HCT116 (cell line): ENCODE results near the gene CDK11B. TPM values are rescaled to one million over a fixed set of nuclear protein-coding genes. Genes with fewer than 3 reads are reported as not detected.

Source experiments
- ATAC-seq: fragments of 200-7000 bp; cut with Tn5 transposase; 2 replicates; pipeline ENCODE4 v1.9.1; 2020; ENCODE audit warnings: mild to moderate bottlenecking, moderate library complexity
- BruUV-seq: library from RNA; stranded (reverse); fragments of 400-500 nt; replicated peaks from 2 replicates; lab custom pipeline; 2021; lab: Mats Ljungman, UMichigan
- CTCF ChIA-PET: fragments of 300-600 bp; sonication (Branson Sonifier 250); formaldehyde crosslinking; loops from one replicate; lab custom pipeline; 2021; ENCODE audit warnings: antibody characterized with exemption; lab: Charles Lee
- POLR2A ChIA-PET: fragments of 300-600, 350-600 bp; sonication (Branson Sonifier 250); formaldehyde crosslinking; loops from one replicate; lab custom pipeline; 2021; ENCODE audit warnings: antibody characterized with exemption; lab: Charles Lee
- RAD21 ChIA-PET, 2 experiments: fragments of 300-600 bp; sonication (Branson Sonifier 250); formaldehyde crosslinking; loops; one replicate each; lab custom pipeline; 2023; ENCODE audit warnings: low total read pairs in 2 of 2; ENCODE audit not compliant: uncharacterized antibody in 2 of 2, unreplicated experiment in 2 of 2, low non-redundant PET in 1 of 2; lab: Charles Lee
- DNase-seq: peaks from one replicate; pipeline ENCODE4 v3.0.0-alpha.2; 2010; ENCODE audit warnings: low read depth, low spot score
- H2AFZ ChIP-seq: fragments of 200-600 bp; shearing (Covaris generic), sonication (generic); 2 replicates; pipeline ENCODE4 v1.6.1; 2017; ENCODE audit warnings: low read depth, mixed run types, mixed read lengths, antibody characterized with exemption, low read length; ENCODE audit not compliant: poor library complexity, severe bottlenecking
- H3K27ac ChIP-seq: 2 replicates; pipeline ENCODE4 v1.5.1; 2012; ENCODE audit warnings: low read depth, low read length
- H3K27me3 ChIP-seq: fragments of 200-600 bp; sonication (generic); 2 replicates; pipeline ENCODE4 v1.6.1; 2016; ENCODE audit warnings: mixed run types, low read length, mixed read lengths; ENCODE audit not compliant: insufficient read depth
- H3K36me3 ChIP-seq, 2 experiments: fragments of 200-500 bp in 1 of 2; fragments of 200-600 bp in 1 of 2; sonication (Bioruptor generic) in 1 of 2; sonication (generic) in 1 of 2; 2 replicates each; pipeline versions ENCODE4 v1.5.1 to v1.6.1; 2014 to 2016; ENCODE audit warnings: low read length in 2 of 2, inconsistent platforms in 1 of 2, mixed read lengths in 1 of 2, mixed run types in 1 of 2; ENCODE audit not compliant: insufficient read depth in 2 of 2, control insufficient read depth in 1 of 2
- H3K4me1 ChIP-seq, 2 experiments: fragments of 200-600 bp in 1 of 2; sonication (generic) in 1 of 2; 2 replicates each; pipeline versions ENCODE4 v1.5.1 to v1.6.1; 2012 to 2017; ENCODE audit warnings: low read length in 2 of 2, inconsistent platforms in 1 of 2, mild to moderate bottlenecking in 1 of 2, mixed read lengths in 1 of 2, mixed run types in 1 of 2, moderate library complexity in 1 of 2; ENCODE audit not compliant: insufficient read depth in 2 of 2, control insufficient read depth in 1 of 2
- H3K4me2 ChIP-seq: fragments of 200-600 bp; sonication (generic); 2 replicates; pipeline ENCODE4 v1.6.1; 2017; ENCODE audit warnings: mixed run types, low read length, mixed read lengths
- H3K4me3 ChIP-seq, 2 experiments: fragments of 200-600 bp in 1 of 2; sonication (generic) in 1 of 2; replicated peaks in 1 of 2; 2 replicates each; pipeline ENCODE4 v1.5.1; 2011 to 2016; ENCODE audit warnings: low read length in 2 of 2, control low read depth in 1 of 2, low read depth in 1 of 2, mild to moderate bottlenecking in 1 of 2, mixed read lengths in 1 of 2, mixed run types in 1 of 2
- H3K79me2 ChIP-seq: fragments of 200-600 bp; sonication (generic); 2 replicates; pipeline ENCODE4 v1.6.1; 2017; ENCODE audit warnings: mild to moderate bottlenecking, mixed run types, low read length, moderate library complexity, mixed read lengths; ENCODE audit not compliant: insufficient read depth
- H3K9ac ChIP-seq: fragments of 200-600 bp; sonication (generic); 2 replicates; pipeline ENCODE4 v1.6.1; 2016; ENCODE audit warnings: low read length, mixed read lengths
- H3K9me2 ChIP-seq: fragments of 200-600 bp; sonication (generic), shearing (Covaris generic); 2 replicates; pipeline ENCODE4 v1.6.1; 2017; ENCODE audit warnings: mixed run types, mild to moderate bottlenecking, moderate library complexity; ENCODE audit not compliant: insufficient read depth
- H3K9me3 ChIP-seq, 2 experiments: fragments of 200-500 bp in 1 of 2; fragments of 200-600 bp in 1 of 2; sonication (Bioruptor generic) in 1 of 2; sonication (generic) in 1 of 2; 2 replicates each; pipeline ENCODE4 v1.6.1; 2014 to 2017; ENCODE audit warnings: low read length in 2 of 2, mixed read lengths in 2 of 2, inconsistent platforms in 1 of 2, low read depth in 1 of 2, mild to moderate bottlenecking in 1 of 2, mixed run types in 1 of 2, moderate library complexity in 1 of 2; ENCODE audit not compliant: control insufficient read depth in 1 of 2, insufficient read depth in 1 of 2
- H4K20me1 ChIP-seq: fragments of 200-600 bp; sonication (generic), shearing (Covaris generic); 2 replicates; pipeline ENCODE4 v1.6.1; 2017; ENCODE audit warnings: mixed run types, mild to moderate bottlenecking, moderate library complexity; ENCODE audit not compliant: insufficient read depth
- CEBPB ChIP-seq: IDR thresholded peaks from 2 replicates; pipeline ENCODE4 v1.6.1; 2012; ENCODE audit warnings: low read depth
- ELF1 ChIP-seq: IDR thresholded peaks from 2 replicates; pipeline ENCODE4 v1.6.1; 2012; ENCODE audit warnings: low read depth, borderline replicate concordance
- EZH2 ChIP-seq: fragments of 200-600 bp; sonication (generic); IDR thresholded peaks from 2 replicates; pipeline ENCODE4 v1.6.1; 2017; ENCODE audit warnings: antibody characterized with exemption, mixed run types
- EZH2phosphoT487 ChIP-seq: fragments of 200-600 bp; IDR thresholded peaks from 2 replicates; pipeline ENCODE4 v1.6.1; 2018; ENCODE audit warnings: antibody characterized with exemption, borderline replicate concordance
- JUND ChIP-seq: IDR thresholded peaks from 2 replicates; pipeline ENCODE4 v1.6.1; 2012
- POLR2AphosphoS5 ChIP-seq: IDR thresholded peaks from 2 replicates; pipeline ENCODE4 v1.6.1; 2011; ENCODE audit warnings: mild to moderate bottlenecking, low read depth, low read length, moderate library complexity
- RAD21 ChIP-seq: IDR thresholded peaks from 2 replicates; pipeline ENCODE4 v1.6.1; 2012; ENCODE audit warnings: low read depth, mild to moderate bottlenecking
- SIN3A ChIP-seq: IDR thresholded peaks from 2 replicates; pipeline ENCODE4 v1.6.1; 2012; ENCODE audit warnings: low read depth
- SP1 ChIP-seq: IDR thresholded peaks from 2 replicates; pipeline ENCODE4 v1.6.1; 2012; ENCODE audit warnings: low read depth
- TCF7L2 ChIP-seq: IDR thresholded peaks from 2 replicates; pipeline ENCODE4 v1.7.0; 2011; ENCODE audit warnings: borderline replicate concordance, inconsistent platforms; ENCODE audit not compliant: insufficient read depth, insufficient read length; ENCODE audit errors: extremely low read depth
- ZFX ChIP-seq: fragments of 450-650 bp; IDR thresholded peaks from 2 replicates; pipeline ENCODE4 v1.6.1; 2017
- ZNF274 ChIP-seq: fragments of 200-500 bp; sonication (Bioruptor generic); IDR thresholded peaks from 2 replicates; pipeline ENCODE4 v1.6.1; 2014; ENCODE audit warnings: mild to moderate bottlenecking, low read depth, low read length, inconsistent platforms
- intact Hi-C: fragments of 100-400 bp; cut with micrococcal nuclease; formaldehyde crosslinking; loops from 2 replicates; pipeline ENCODE4 v1.10.0; 2022
- total RNA-seq: library from RNA; stranded (reverse); gene quantifications from one replicate; pipeline ENCODE4 v1.2.1, GENCODE V29; 2021; ENCODE audit not compliant: unreplicated experiment
- TF ChIP-seq, protein P1 (sequence below): IDR thresholded peaks from 2 replicates; pipeline ENCODE4 v1.6.1; 2012; ENCODE audit warnings: low read depth
- TF ChIP-seq, protein P2 (sequence below), 3 experiments: fragments of 200-600 bp in 1 of 3; sonication (generic) in 1 of 3; IDR thresholded peaks in 2 of 3; conservative IDR thresholded peaks in 1 of 3; 2 replicates each; pipeline ENCODE4 v1.5.1; 2012 to 2017; ENCODE audit warnings: low read depth in 2 of 3, low read length in 2 of 3, antibody characterized with exemption in 1 of 3, borderline replicate concordance in 1 of 3, control low read depth in 1 of 3, mild to moderate bottlenecking in 1 of 3, mixed read lengths in 1 of 3, mixed run types in 1 of 3, moderate library complexity in 1 of 3; ENCODE audit not compliant: insufficient read depth in 1 of 3
- TF ChIP-seq, protein P3 (sequence below): IDR thresholded peaks from 2 replicates; pipeline ENCODE4 v1.6.1; 2011; ENCODE audit warnings: mild to moderate bottlenecking, low read length, moderate library complexity; ENCODE audit not compliant: insufficient replicate concordance; ENCODE audit errors: extremely low read depth

CDK11B gene
- total RNA-seq, 1 experiment from 2014 or later, result 31.5 TPM

DNA sequence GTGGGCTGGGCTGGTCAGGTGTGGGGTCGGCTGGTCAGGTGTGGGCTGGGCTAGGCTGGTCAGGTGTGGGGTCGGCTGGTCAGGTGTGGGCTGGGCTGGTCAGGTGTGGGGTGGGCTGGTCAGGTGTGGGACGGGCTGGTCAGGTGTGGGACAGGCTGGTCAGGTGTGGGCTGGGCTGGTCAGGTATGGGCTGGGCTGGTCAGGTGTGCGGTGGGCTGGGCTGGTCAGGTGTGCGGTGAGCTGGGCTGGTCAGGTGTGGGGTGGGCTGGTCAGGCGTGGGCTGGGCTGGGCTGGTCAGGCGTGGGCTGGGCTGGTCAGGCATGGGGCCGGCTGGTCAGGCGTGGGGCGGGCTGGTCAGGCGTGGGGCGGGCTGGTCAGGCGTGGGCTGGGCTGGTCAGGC lies 52.6 kb downstream of the CDK11B start:
- TF ChIP-seq CEBPB (no peak), ELF1 (no peak), SP1 (no peak), SIN3A (no peak), JUND (no peak), TCF7L2 (no peak), RAD21 (no peak), ZNF274 (no peak), ZFX (no peak), EZH2phosphoT487 (no peak), EZH2 (no peak), POLR2AphosphoS5 (no peak)
- TF ChIP-seq, protein P1, sequence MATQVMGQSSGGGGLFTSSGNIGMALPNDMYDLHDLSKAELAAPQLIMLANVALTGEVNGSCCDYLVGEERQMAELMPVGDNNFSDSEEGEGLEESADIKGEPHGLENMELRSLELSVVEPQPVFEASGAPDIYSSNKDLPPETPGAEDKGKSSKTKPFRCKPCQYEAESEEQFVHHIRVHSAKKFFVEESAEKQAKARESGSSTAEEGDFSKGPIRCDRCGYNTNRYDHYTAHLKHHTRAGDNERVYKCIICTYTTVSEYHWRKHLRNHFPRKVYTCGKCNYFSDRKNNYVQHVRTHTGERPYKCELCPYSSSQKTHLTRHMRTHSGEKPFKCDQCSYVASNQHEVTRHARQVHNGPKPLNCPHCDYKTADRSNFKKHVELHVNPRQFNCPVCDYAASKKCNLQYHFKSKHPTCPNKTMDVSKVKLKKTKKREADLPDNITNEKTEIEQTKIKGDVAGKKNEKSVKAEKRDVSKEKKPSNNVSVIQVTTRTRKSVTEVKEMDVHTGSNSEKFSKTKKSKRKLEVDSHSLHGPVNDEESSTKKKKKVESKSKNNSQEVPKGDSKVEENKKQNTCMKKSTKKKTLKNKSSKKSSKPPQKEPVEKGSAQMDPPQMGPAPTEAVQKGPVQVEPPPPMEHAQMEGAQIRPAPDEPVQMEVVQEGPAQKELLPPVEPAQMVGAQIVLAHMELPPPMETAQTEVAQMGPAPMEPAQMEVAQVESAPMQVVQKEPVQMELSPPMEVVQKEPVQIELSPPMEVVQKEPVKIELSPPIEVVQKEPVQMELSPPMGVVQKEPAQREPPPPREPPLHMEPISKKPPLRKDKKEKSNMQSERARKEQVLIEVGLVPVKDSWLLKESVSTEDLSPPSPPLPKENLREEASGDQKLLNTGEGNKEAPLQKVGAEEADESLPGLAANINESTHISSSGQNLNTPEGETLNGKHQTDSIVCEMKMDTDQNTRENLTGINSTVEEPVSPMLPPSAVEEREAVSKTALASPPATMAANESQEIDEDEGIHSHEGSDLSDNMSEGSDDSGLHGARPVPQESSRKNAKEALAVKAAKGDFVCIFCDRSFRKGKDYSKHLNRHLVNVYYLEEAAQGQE, result no peak
- TF ChIP-seq, protein P2, sequence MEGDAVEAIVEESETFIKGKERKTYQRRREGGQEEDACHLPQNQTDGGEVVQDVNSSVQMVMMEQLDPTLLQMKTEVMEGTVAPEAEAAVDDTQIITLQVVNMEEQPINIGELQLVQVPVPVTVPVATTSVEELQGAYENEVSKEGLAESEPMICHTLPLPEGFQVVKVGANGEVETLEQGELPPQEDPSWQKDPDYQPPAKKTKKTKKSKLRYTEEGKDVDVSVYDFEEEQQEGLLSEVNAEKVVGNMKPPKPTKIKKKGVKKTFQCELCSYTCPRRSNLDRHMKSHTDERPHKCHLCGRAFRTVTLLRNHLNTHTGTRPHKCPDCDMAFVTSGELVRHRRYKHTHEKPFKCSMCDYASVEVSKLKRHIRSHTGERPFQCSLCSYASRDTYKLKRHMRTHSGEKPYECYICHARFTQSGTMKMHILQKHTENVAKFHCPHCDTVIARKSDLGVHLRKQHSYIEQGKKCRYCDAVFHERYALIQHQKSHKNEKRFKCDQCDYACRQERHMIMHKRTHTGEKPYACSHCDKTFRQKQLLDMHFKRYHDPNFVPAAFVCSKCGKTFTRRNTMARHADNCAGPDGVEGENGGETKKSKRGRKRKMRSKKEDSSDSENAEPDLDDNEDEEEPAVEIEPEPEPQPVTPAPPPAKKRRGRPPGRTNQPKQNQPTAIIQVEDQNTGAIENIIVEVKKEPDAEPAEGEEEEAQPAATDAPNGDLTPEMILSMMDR (IDR thresholded peaks at IDR 0.05 in 2 of 3, conservative IDR thresholded peaks at IDR 0.05 in 1 of 3; ENCODE audit: borderline replicate concordance in 1 of 3, insufficient read depth in 1 of 3, low read depth in 2 of 3, low read length in 2 of 3), result no peak
- TF ChIP-seq, protein P3, sequence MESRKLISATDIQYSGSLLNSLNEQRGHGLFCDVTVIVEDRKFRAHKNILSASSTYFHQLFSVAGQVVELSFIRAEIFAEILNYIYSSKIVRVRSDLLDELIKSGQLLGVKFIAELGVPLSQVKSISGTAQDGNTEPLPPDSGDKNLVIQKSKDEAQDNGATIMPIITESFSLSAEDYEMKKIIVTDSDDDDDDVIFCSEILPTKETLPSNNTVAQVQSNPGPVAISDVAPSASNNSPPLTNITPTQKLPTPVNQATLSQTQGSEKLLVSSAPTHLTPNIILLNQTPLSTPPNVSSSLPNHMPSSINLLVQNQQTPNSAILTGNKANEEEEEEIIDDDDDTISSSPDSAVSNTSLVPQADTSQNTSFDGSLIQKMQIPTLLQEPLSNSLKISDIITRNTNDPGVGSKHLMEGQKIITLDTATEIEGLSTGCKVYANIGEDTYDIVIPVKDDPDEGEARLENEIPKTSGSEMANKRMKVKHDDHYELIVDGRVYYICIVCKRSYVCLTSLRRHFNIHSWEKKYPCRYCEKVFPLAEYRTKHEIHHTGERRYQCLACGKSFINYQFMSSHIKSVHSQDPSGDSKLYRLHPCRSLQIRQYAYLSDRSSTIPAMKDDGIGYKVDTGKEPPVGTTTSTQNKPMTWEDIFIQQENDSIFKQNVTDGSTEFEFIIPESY, result no peak
- no peaks in the 10 kb centered on the region for H3K36me3 ChIP-seq
- CTCF ChIA-PET, result no interaction called here
- intact Hi-C loops, result no loop called here
- no peak overlapping the region for H3K4me2 ChIP-seq
- H3K9ac ChIP-seq, result no peak overlapping the region
- no peak overlapping the region for H2AFZ ChIP-seq
- H3K9me2 ChIP-seq, result no peaks in the 10 kb centered on the region
- ATAC-seq, result no peak
- H3K79me2 ChIP-seq, result no peaks in the 10 kb centered on the region
- RAD21 ChIA-PET, result no interaction called here
- no peaks in the 10 kb centered on the region for H3K9me3 ChIP-seq
- BruUV-seq, result no TSS peak
- POLR2A ChIA-PET, result no interaction called here
- H3K4me3 ChIP-seq, result no peak overlapping the region
- H3K27me3 ChIP-seq, result no peaks in the 10 kb centered on the region
- H4K20me1 ChIP-seq, result no peaks in the 10 kb centered on the region
- DNase-seq, result no peak
- H3K4me1 ChIP-seq, result no peaks in the 10 kb centered on the region
- no peak overlapping the region for H3K27ac ChIP-seq
